Sciatic nerve (tissue), 2 donors: ENCODE data around the gene EML5. TPM values are rescaled to one million over a fixed set of nuclear protein-coding genes. Genes with fewer than 3 reads are reported as not detected.

Source experiments
- ATAC-seq: fragments of 200-7000 bp; cut with Tn5 transposase; one replicate; pipeline ENCODE4 v1.9.1; 2020; ENCODE audit warnings: mild to moderate bottlenecking, moderate library complexity
- DNase-seq: peaks from one replicate; pipeline ENCODE4 v3.0.0-alpha.2; 2020; ENCODE audit warnings: low spot score
- intact Hi-C: fragments of 100-400 bp; cut with DNase I; formaldehyde crosslinking; loops from one replicate; pipeline ENCODE4 v1.14.2; 2022
- total RNA-seq: library from RNA; stranded (reverse); fragmentation: NEBNext Ultra II Directional; extraction: Animal tissue kit (Norgen Biotek cat#: 25700); gene quantifications from one replicate; pipeline ENCODE4 v1.2.1, GENCODE V29; 2021
- donor health status: DM: no; HTN: no; CAD: no.
- donor health status: DM: no; HTN: no; CAD: no.

The EML5 gene
- total RNA-seq, 1 donor from 2014 or later: 2.1 TPM

- intact Hi-C loops: no loop called here
- no peak for ATAC-seq
- DNase-seq: no peak
Measured at GRCh38 chr14:88632512-88632911, 160.2 kb downstream of the EML5 start.

GRCh38 chr14:88631091-88631490 lies 161.7 kb downstream of the EML5 start:
- intact Hi-C loops: no loop called here
- DNase-seq (no peak), ATAC-seq (no peak)

GRCh38 chr14:88630565-88630964 lies 162.2 kb downstream of the EML5 start:
- DNase-seq (no peak), ATAC-seq (no peak)
- intact Hi-C loops: no loop called here

GRCh38 chr14:88628462-88628861 lies 164.3 kb downstream of the EML5 start:
- DNase-seq (no peak), ATAC-seq (no peak)
- intact Hi-C loops: no loop called here

- intact Hi-C loops: no loop called here
- ATAC-seq: no peak
- DNase-seq: no peak
Measured at GRCh38 chr14:88628033-88628432, 164.7 kb downstream of the EML5 start.

GRCh38 chr14:88625671-88626070 lies 167.1 kb downstream of the EML5 start:
- no peak for ATAC-seq
- intact Hi-C loops: no loop called here
- DNase-seq: no peak

GRCh38 chr14:88621100-88621499 lies 171.7 kb downstream of the EML5 start:
- DNase-seq (no peak), ATAC-seq (no peak)
- intact Hi-C loops: no loop called here

- no peak for DNase-seq
- ATAC-seq: no peak
- intact Hi-C loops: no loop called here
Measured at GRCh38 chr14:88618476-88618875, 174.3 kb downstream of the EML5 start.

GRCh38 chr14:88617479-88617878 lies 175.3 kb downstream of the EML5 start:
- intact Hi-C loops: no loop called here
- ATAC-seq (no peak), DNase-seq (no peak)

GRCh38 chr14:88616697-88617096 lies 176.1 kb downstream of the EML5 start:
- intact Hi-C loops: no loop called here
- DNase-seq (no peak), ATAC-seq (no peak)

GRCh38 chr14:88614218-88614907 lies 178.4 kb downstream of the EML5 start:
- ATAC-seq: no peak
- intact Hi-C loops: no loop called here

GRCh38 chr14:88613552-88614010 lies 179.2 kb downstream of the EML5 start:
- no peak for ATAC-seq
- DNase-seq: no peak
- intact Hi-C loops: no loop called here

More at GRCh38 chr14:88614218-88614907, 178.4 kb downstream of the EML5 start:
- DNase-seq: no peak

- DNase-seq: no peak
- ATAC-seq: no peak
- intact Hi-C loops: no loop called here
Measured at GRCh38 chr14:88612981-88613380, 179.8 kb downstream of the EML5 start.

GRCh38 chr14:88611878-88612277 lies 180.9 kb downstream of the EML5 start:
- ATAC-seq: no peak
- intact Hi-C loops: no loop called here
- DNase-seq: no peak

- ATAC-seq (no peak), DNase-seq (no peak)
- intact Hi-C loops: no loop called here
Measured at GRCh38 chr14:88607829-88608228, 184.9 kb downstream of the EML5 start.

GRCh38 chr14:88605594-88605993 lies 187.2 kb downstream of the EML5 start:
- intact Hi-C loops: no loop called here
- DNase-seq (no peak), ATAC-seq (no peak)

- intact Hi-C loops: no loop called here
- no peak for ATAC-seq
- DNase-seq: no peak
Measured at GRCh38 chr14:88604212-88604611, 188.5 kb downstream of the EML5 start.

GRCh38 chr14:88599761-88600439 lies 192.9 kb downstream of the EML5 start:
- DNase-seq: no peak
- no peak for ATAC-seq
- intact Hi-C loops: no loop called here

- DNase-seq (no peak), ATAC-seq (no peak)
- intact Hi-C loops: no loop called here
Measured at GRCh38 chr14:88599326-88599725, 193.4 kb downstream of the EML5 start.

- DNase-seq: no peak
- ATAC-seq: no peak
- intact Hi-C loops: no loop called here
Measured at GRCh38 chr14:88598097-88598675, 194.6 kb downstream of the EML5 start.
